Measurements from ENCODE around the gene FXYD4. TPM values are rescaled to one million over a fixed set of nuclear protein-coding genes. Genes with fewer than 3 reads are reported as not detected.
"Not testable (repeated sequence)": the region's sequence is repeated elsewhere in the genome, so short reads cannot be mapped to it uniquely, and the experiment has no call there.

Gene FXYD4
- total RNA-seq, 2 experiments from 2014 or later = not detected

DNA sequence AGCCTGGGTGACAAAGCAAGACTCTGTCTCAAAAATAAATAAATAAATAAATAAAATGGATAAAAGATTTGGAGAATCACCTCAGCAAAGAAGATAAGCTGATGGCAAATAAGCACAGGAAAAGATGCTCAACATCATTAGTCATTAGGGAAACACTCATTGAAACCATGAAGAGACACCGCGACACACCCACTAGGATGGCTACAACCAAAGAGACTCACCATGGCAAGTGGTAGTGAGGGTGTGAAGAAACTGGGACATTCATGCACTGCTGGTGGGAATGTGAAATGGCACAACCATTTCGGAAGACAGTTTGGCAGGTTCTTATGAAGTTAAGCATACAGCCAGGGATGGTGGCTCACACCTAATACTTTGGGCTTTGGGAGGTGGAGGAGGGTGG, 37.8 kb upstream of the FXYD4 start:
- ChIA-PET POLR2A (no interaction called here), CTCF (ENCODE audit: unreplicated experiment) (no interaction called here)
- Histone ChIP-seq H3K4me2 (ENCODE audit: low read length) (no peak overlapping the region), H3K9me3 (ENCODE audit: low read length) (no peaks in the 10 kb centered on the region), H3K27ac (ENCODE audit: low read depth, low read length, poor library complexity, severe bottlenecking) (no peak overlapping the region), H3K36me3 (ENCODE audit: insufficient read depth, low read length) (no peaks in the 10 kb centered on the region), H3K79me2 (ENCODE audit: insufficient read depth, low read depth, low read length) (no peaks in the 10 kb centered on the region), H3K4me1 (ENCODE audit: insufficient read depth, low read length, poor library complexity, severe bottlenecking) (no peaks in the 10 kb centered on the region), H3K4me3 (ENCODE audit: low read depth, low read length, poor library complexity, severe bottlenecking) (no peak overlapping the region), H3K9me2 (ENCODE audit: insufficient read depth, low read length) (no peaks in the 10 kb centered on the region), H2AFZ (ENCODE audit: low read length) (no peak overlapping the region), H4K20me1 (ENCODE audit: insufficient read depth, low read length) (no peaks in the 10 kb centered on the region)
- intact Hi-C loops (cut with micrococcal nuclease; ENCODE audit: unreplicated experiment) = no loop called here
- BruUV-seq (replicated peaks) = no TSS peak
- TF ChIP-seq EZH2phosphoT487 (IDR thresholded peaks at IDR 0.05; ENCODE audit: borderline replicate concordance, low read depth, low read length) = no peak
- TF ChIP-seq, protein P1, sequence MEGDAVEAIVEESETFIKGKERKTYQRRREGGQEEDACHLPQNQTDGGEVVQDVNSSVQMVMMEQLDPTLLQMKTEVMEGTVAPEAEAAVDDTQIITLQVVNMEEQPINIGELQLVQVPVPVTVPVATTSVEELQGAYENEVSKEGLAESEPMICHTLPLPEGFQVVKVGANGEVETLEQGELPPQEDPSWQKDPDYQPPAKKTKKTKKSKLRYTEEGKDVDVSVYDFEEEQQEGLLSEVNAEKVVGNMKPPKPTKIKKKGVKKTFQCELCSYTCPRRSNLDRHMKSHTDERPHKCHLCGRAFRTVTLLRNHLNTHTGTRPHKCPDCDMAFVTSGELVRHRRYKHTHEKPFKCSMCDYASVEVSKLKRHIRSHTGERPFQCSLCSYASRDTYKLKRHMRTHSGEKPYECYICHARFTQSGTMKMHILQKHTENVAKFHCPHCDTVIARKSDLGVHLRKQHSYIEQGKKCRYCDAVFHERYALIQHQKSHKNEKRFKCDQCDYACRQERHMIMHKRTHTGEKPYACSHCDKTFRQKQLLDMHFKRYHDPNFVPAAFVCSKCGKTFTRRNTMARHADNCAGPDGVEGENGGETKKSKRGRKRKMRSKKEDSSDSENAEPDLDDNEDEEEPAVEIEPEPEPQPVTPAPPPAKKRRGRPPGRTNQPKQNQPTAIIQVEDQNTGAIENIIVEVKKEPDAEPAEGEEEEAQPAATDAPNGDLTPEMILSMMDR (conservative IDR thresholded peaks at IDR 0.05; ENCODE audit: low read length) = no peak
- DNase-seq (ENCODE audit: low spot score) = no peak

DNA sequence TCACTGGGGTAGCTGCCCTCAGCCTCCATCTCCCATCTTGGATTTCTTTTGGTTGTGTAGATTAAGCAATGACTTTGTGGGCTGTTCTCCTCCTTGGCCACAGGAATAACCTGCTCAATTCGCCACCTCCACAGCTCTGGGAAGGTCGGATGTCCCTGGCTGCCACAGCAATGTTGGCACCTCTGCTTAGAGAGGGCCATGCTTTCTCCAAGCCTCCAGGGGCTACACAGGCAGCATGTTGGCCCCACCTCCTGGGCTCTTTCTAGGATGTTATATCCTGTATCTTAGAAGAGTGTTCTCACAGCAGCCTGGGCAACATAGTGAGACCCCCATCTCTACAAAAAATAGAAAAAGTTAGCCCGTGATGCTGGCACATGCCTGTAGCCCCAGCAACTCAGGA, 35.4 kb upstream of the FXYD4 start:
- H3K9me2 ChIP-seq (ENCODE audit: insufficient read depth, low read length) = no peaks in the 10 kb centered on the region
- no peaks in the 10 kb centered on the region for H3K79me2 ChIP-seq (ENCODE audit: insufficient read depth, low read depth, low read length)
- no peaks in the 10 kb centered on the region for H3K4me1 ChIP-seq (ENCODE audit: insufficient read depth, low read length, poor library complexity, severe bottlenecking)
- no peaks in the 10 kb centered on the region for H3K36me3 ChIP-seq (ENCODE audit: insufficient read depth, low read length)
- no peak for DNase-seq (ENCODE audit: low spot score)
- ChIA-PET CTCF (ENCODE audit: unreplicated experiment) (no interaction called here), POLR2A (no interaction called here)
- H4K20me1 ChIP-seq (ENCODE audit: insufficient read depth, low read length) = no peaks in the 10 kb centered on the region
- no TSS peak for BruUV-seq (replicated peaks)
- H3K27ac ChIP-seq (ENCODE audit: low read depth, low read length, poor library complexity, severe bottlenecking) = no peak overlapping the region
- TF ChIP-seq, protein P1 (conservative IDR thresholded peaks at IDR 0.05; ENCODE audit: low read length) = no peak
- no peak for TF ChIP-seq EZH2phosphoT487 (IDR thresholded peaks at IDR 0.05; ENCODE audit: borderline replicate concordance, low read depth, low read length)
- intact Hi-C loops (cut with micrococcal nuclease; ENCODE audit: unreplicated experiment) = no loop called here
- no peak overlapping the region for H3K4me2 ChIP-seq (ENCODE audit: low read length)
- no peaks in the 10 kb centered on the region for H3K9me3 ChIP-seq (ENCODE audit: low read length)
- no peak overlapping the region for H2AFZ ChIP-seq (ENCODE audit: low read length)
- H3K4me3 ChIP-seq (ENCODE audit: low read depth, low read length, poor library complexity, severe bottlenecking) = no peak overlapping the region

DNA sequence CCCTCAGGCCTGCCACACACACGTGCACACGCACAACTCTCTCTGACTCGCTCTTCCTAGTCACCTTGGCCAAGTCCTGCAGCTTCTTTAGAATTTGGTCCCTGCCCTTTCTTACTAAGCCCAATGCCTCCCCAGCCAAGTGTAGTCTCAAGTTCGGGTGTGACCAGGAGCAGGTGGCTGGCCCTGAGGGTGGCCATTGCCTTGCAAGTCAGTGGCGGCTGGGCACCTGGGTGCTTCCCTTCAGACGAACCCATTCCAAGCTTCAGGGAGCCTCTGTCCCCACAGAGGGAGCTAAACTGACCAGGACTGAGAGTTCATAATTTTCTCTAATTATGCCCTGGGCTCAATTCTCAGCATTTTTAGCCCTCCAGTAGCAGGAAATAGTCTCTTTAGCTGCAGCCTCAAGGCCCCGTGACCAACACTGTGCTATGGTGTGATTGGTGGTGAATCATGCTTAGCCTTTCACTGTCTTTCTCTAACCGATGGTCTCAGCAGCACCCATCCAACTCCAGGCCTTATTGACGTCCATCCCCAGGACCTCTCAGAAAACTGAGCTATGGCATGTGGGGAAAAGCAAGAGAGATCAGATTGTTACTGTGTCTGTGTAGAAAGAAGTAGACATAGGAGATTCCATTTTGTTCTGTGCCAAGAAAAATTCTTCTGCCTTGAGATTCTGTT, 34.7 kb upstream of the FXYD4 start:
- Histone ChIP-seq H3K4me2 (ENCODE audit: low read length) (no peak overlapping the region), H3K27ac (ENCODE audit: low read depth, low read length, poor library complexity, severe bottlenecking) (no peak overlapping the region), H2AFZ (ENCODE audit: low read length) (no peak overlapping the region), H3K9me2 (ENCODE audit: insufficient read depth, low read length) (no peaks in the 10 kb centered on the region), H3K4me3 (ENCODE audit: low read depth, low read length, poor library complexity, severe bottlenecking) (no peak overlapping the region), H3K36me3 (ENCODE audit: insufficient read depth, low read length) (no peaks in the 10 kb centered on the region), H3K79me2 (ENCODE audit: insufficient read depth, low read depth, low read length) (no peaks in the 10 kb centered on the region), H4K20me1 (ENCODE audit: insufficient read depth, low read length) (no peaks in the 10 kb centered on the region), H3K4me1 (ENCODE audit: insufficient read depth, low read length, poor library complexity, severe bottlenecking) (no peaks in the 10 kb centered on the region), H3K9me3 (ENCODE audit: low read length) (no peaks in the 10 kb centered on the region)
- ChIA-PET POLR2A (no interaction called here), CTCF (ENCODE audit: unreplicated experiment) (no interaction called here)
- intact Hi-C loops (cut with micrococcal nuclease; ENCODE audit: unreplicated experiment) = no loop called here
- DNase-seq (ENCODE audit: low spot score) = no peak
- no peak for TF ChIP-seq EZH2phosphoT487 (IDR thresholded peaks at IDR 0.05; ENCODE audit: borderline replicate concordance, low read depth, low read length)
- TF ChIP-seq, protein P1 (conservative IDR thresholded peaks at IDR 0.05; ENCODE audit: low read length) = no peak
- no TSS peak for BruUV-seq (replicated peaks)

DNA sequence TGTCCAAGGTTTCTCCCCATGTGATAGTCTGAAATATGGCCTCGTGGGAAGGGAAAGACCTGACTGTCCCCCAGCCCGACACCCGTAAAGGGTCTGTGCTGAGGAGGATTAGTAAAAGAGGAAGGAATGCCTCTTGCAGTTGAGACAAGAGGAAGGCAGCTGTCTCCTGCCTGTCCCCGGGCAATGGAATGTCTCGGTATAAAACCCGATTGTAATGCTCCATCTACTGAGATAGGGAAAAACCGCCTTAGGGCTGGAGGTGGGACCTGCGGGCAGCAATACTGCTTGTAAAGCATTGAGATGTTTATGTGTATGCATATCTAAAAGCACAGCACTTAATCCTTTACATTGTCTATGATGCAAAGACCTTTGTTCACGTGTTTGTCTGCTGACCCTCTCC, 33.9 kb upstream of the FXYD4 start:
- DNase-seq (ENCODE audit: low spot score); H3K4me3 ChIP-seq (ENCODE audit: low read depth, low read length, poor library complexity, severe bottlenecking); H3K4me1 ChIP-seq (ENCODE audit: insufficient read depth, low read length, poor library complexity, severe bottlenecking); H3K9me3 ChIP-seq (ENCODE audit: low read length); POLR2A ChIA-PET; H3K36me3 ChIP-seq (ENCODE audit: insufficient read depth, low read length); H2AFZ ChIP-seq (ENCODE audit: low read length); H4K20me1 ChIP-seq (ENCODE audit: insufficient read depth, low read length); H3K9me2 ChIP-seq (ENCODE audit: insufficient read depth, low read length); H3K79me2 ChIP-seq (ENCODE audit: insufficient read depth, low read depth, low read length); CTCF ChIA-PET (ENCODE audit: unreplicated experiment); H3K27ac ChIP-seq (ENCODE audit: low read depth, low read length, poor library complexity, severe bottlenecking); BruUV-seq (replicated peaks); H3K4me2 ChIP-seq (ENCODE audit: low read length); intact Hi-C loops (cut with micrococcal nuclease; ENCODE audit: unreplicated experiment): not testable (repeated sequence)

Measured in OCI-LY7 (cell line).